ENCODE data around the gene CLIC1.

The CLIC1 gene

DNA sequence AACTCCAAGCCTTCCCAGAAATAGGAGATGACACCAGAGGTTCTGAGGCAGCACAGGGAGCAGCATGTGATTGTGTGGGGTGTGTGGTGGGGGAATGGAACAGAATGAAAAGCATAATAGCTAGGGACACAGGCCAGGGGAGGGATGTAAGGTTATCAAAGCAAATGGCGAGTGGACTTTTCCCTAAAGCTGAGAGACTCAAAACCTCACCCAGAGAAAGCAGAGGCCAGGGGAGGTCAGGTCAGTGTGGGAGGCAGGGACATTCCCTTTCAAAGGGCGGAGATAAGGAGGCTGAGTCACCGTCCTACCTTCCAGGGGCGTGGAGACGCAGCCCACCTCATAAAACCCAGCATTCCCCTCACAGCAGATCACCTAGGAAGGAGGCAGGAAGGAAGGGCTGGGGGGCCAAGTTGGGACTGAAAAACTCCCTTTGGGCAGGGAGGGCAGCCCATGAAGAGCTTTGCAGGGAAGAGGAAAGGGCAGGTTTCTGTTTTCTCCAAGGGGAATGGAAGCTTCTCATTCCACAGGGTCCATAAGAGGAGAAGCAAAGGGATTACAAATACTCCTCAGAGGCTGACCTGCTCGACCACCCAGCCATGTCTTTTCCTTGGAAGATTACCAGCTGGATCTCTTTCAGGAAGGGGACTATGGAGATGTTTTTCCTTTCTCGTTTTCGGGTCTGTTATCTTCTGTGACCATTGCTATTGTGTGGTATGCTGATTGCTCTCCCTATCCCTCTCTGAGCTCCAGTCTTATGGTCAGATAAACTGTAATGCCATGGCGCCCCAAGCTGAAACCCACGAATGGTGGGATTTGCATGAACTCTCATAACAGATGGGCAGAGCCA lies 45.9 kb downstream of the CLIC1 start (continued):
- TF ChIP-seq, protein P1, sequence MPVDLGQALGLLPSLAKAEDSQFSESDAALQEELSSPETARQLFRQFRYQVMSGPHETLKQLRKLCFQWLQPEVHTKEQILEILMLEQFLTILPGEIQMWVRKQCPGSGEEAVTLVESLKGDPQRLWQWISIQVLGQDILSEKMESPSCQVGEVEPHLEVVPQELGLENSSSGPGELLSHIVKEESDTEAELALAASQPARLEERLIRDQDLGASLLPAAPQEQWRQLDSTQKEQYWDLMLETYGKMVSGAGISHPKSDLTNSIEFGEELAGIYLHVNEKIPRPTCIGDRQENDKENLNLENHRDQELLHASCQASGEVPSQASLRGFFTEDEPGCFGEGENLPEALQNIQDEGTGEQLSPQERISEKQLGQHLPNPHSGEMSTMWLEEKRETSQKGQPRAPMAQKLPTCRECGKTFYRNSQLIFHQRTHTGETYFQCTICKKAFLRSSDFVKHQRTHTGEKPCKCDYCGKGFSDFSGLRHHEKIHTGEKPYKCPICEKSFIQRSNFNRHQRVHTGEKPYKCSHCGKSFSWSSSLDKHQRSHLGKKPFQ (tag by site-specific recombination; IDR thresholded peaks at IDR 0.05), result no peak
- TF ChIP-seq EGR2 (tag by site-specific recombination; IDR thresholded peaks at IDR 0.05; ENCODE audit: low read depth), result peak; percentile 89
- TF ChIP-seq ZNF302 (tag by site-specific recombination; IDR thresholded peaks at IDR 0.05; ENCODE audit: low read depth), result no peak
- TF ChIP-seq, protein P2, sequence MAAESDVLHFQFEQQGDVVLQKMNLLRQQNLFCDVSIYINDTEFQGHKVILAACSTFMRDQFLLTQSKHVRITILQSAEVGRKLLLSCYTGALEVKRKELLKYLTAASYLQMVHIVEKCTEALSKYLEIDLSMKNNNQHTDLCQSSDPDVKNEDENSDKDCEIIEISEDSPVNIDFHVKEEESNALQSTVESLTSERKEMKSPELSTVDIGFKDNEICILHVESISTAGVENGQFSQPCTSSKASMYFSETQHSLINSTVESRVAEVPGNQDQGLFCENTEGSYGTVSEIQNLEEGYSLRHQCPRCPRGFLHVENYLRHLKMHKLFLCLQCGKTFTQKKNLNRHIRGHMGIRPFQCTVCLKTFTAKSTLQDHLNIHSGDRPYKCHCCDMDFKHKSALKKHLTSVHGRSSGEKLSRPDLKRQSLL (tag by site-specific recombination; IDR thresholded peaks at IDR 0.05), result no peak
- no peak for TF ChIP-seq ZNF549 (tag by site-specific recombination; IDR thresholded peaks at IDR 0.05)
- TF ChIP-seq ZNF341 (tag by site-specific recombination; IDR thresholded peaks at IDR 0.05; ENCODE audit: low read depth), result no peak
- TF ChIP-seq, protein P3, sequence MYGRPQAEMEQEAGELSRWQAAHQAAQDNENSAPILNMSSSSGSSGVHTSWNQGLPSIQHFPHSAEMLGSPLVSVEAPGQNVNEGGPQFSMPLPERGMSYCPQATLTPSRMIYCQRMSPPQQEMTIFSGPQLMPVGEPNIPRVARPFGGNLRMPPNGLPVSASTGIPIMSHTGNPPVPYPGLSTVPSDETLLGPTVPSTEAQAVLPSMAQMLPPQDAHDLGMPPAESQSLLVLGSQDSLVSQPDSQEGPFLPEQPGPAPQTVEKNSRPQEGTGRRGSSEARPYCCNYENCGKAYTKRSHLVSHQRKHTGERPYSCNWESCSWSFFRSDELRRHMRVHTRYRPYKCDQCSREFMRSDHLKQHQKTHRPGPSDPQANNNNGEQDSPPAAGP (tag by site-specific recombination; IDR thresholded peaks at IDR 0.05), result peak; percentile 87
- TF ChIP-seq, protein P4, sequence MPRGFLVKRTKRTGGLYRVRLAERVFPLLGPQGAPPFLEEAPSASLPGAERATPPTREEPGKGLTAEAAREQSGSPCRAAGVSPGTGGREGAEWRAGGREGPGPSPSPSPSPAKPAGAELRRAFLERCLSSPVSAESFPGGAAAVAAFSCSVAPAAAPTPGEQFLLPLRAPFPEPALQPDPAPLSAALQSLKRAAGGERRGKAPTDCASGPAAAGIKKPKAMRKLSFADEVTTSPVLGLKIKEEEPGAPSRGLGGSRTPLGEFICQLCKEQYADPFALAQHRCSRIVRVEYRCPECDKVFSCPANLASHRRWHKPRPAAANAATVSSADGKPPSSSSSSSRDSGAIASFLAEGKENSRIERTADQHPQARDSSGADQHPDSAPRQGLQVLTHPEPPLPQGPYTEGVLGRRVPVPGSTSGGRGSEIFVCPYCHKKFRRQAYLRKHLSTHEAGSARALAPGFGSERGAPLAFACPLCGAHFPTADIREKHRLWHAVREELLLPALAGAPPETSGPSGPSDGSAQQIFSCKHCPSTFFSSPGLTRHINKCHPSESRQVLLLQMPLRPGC (tag by site-specific recombination; IDR thresholded peaks at IDR 0.05), result no peak

DNA sequence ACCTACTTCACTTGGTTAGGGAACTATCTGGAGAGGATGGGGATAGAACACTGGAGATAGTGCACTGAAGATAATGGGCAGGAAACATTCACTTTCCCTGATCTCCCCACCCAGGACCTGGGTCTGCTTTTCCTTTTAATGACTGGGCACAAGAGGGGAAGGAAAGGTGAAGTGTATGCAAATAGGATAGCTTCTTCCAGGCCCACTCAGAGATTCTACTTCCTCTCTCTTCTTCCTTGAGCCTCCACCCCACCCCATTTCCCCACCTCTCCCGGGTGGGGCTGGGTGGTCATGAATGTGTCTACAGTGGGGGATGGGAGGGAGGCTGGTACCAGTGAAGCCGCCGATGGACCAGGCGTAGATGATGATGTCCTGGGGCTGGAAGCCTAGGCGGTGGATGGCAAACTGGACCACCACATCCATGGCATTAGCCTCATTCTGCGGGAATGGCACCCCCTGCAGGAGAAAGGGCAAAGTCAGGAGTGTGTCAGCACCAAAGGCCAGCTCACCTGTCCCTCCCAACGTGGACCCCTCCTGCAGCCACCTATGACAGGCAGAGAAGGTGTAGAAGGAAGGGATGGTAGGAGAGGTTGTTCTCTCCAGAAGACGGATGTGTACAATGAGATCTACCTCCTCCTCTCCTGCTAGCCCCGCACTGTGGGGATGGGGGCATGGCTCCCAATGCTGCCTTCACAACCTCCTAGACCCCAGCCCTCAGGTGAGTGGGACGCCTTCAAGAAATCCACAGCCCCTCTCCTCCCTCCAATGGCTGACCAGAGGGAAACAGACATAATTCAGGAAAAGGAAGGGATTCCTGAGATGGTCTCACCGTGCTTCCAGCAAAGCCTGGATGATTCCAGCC lies 46.9 kb downstream of the CLIC1 start:
- CTCF ChIA-PET, result interaction anchor here (0.6 to 4.6 kb wide), 17 partner anchors 9 to 209 kb away, joined by 3 to 24 read pairs (median 4); partner anchors contain the start of genes C6orf47, DDAH2, LY6G5B and LY6G5C

More for the DNA sequence above, 46.9 kb downstream of the CLIC1 start:
- Histone ChIP-seq H3K27ac (ENCODE audit: extremely low read depth, low read depth, low read length) (no peak overlapping the region), H3K4me1 (ENCODE audit: control insufficient read depth, insufficient read depth, low read length) (no peaks in the 10 kb centered on the region), H3K36me3 (ENCODE audit: control insufficient read depth in 2 of 2, insufficient read depth in 1 of 2, low read length in 2 of 2) (peaks cover 0 to 74% of the 10 kb centered on the region in 2 experiments; a peak in 2 of 3 replicates), H3K9me3 (ENCODE audit: control insufficient read depth, insufficient read depth, low read depth, low read length) (no peaks in the 10 kb centered on the region), H3K4me3 (ENCODE audit: low read depth, low read length) (no peak overlapping the region)
- TF ChIP-seq TCF7L2 (IDR thresholded peaks at IDR 0.05; ENCODE audit: borderline replicate concordance, low read depth, low read length) (no peak), KLF1 (tag by site-specific recombination; IDR thresholded peaks at IDR 0.05) (peak; percentile 77), ZFP41 (tag by site-specific recombination; IDR thresholded peaks at IDR 0.05; ENCODE audit: borderline replicate concordance) (no peak), ZNF654 (tag by site-specific recombination; IDR thresholded peaks at IDR 0.05; ENCODE audit: low read depth) (peak; percentile 6; the same call in 1 of the 2 replicates), GLI4 (tag by site-specific recombination; IDR thresholded peaks at IDR 0.05) (no peak), ZNF561 (tag by site-specific recombination; IDR thresholded peaks at IDR 0.05; ENCODE audit: borderline replicate concordance) (no peak), ZNF391 (tag by site-specific recombination; IDR thresholded peaks at IDR 0.05; ENCODE audit: borderline replicate concordance, low read depth) (no peak)
- TF ChIP-seq, protein P5, sequence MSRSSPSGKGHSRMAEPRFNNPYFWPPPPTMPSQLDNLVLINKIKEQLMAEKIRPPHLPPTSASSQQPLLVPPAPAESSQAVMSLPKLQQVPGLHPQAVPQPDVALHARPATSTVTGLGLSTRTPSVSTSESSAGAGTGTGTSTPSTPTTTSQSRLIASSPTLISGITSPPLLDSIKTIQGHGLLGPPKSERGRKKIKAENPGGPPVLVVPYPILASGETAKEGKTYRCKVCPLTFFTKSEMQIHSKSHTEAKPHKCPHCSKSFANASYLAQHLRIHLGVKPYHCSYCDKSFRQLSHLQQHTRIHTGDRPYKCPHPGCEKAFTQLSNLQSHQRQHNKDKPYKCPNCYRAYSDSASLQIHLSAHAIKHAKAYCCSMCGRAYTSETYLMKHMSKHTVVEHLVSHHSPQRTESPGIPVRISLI (tag by site-specific recombination; IDR thresholded peaks at IDR 0.05), result no peak
- POLR2A ChIA-PET, result interaction anchor here (0.6 to 1.4 kb wide), 6 partner anchors 9 to 173 kb away, joined by 3 to 4 read pairs (median 4); partner anchors contain the start of genes CSNK2B, HSPA1A, HSPA1B and HSPA1L

All from HEK293 (cell line).